ENCODE data around the gene SYNE2. TPM values are rescaled to one million over a fixed set of nuclear protein-coding genes. Genes with fewer than 3 reads are reported as not detected.
A peak's percentile ranks its signal among the peaks of the same experiment; 100 is the strongest.

Gene SYNE2
- total RNA-seq, 1 experiment from 2014 or later = 37.5 TPM

- ATAC-seq (no peak), DNase-seq (ENCODE audit: low read depth, low spot score) (no peak)
- Histone ChIP-seq H3K9me3 (ENCODE audit: control insufficient read depth, insufficient read depth, low read depth, low read length) (no peaks in the 10 kb centered on the region), H3K4me3 (ENCODE audit: low read depth in 2 of 2, low read length in 2 of 2) (no peak overlapping the region), H3K27me3 (ENCODE audit: control insufficient read depth, insufficient read depth, low read length) (no peaks in the 10 kb centered on the region), H3K36me3 (ENCODE audit: control insufficient read depth, insufficient read depth, low read length) (no peaks in the 10 kb centered on the region), H3K27ac (ENCODE audit: low read length) (peak overlapping the region; percentile 81; the same call in 1 of the 2 replicates), H3K4me1 (ENCODE audit: control insufficient read depth, insufficient read depth, low read length) (peaks cover 49% of the 10 kb centered on the region)
- ChIA-PET CTCF (no interaction called here), POLR2A (no interaction called here)
- in situ Hi-C loops (cut with HindIII; ENCODE audit: low pct_unique_long_range_greater_than_20kb, low sequenced_read_pairs) (no loop called here), intact Hi-C loops (cut with micrococcal nuclease; ENCODE audit: unreplicated experiment) (no loop called here)
- TF ChIP-seq POLR2AphosphoS5 (IDR thresholded peaks at IDR 0.05; ENCODE audit: low read depth, low read length) (no peak), CTCF (IDR thresholded peaks at IDR 0.05) (no peak), REST (IDR thresholded peaks at IDR 0.05; ENCODE audit: insufficient read depth in 1 of 2, low read depth in 2 of 2, low read length in 1 of 2) (no peak), SIN3A (IDR thresholded peaks at IDR 0.05; ENCODE audit: borderline replicate concordance, insufficient read depth, low read depth, low read length) (no peak), TCF7L2 (IDR thresholded peaks at IDR 0.05; ENCODE audit: low read depth, low read length) (no peak)
- no TSS peak for BruUV-seq (replicated peaks)
Measured at GRCh38 chr14:63891148-63891975, 38.6 kb downstream of the SYNE2 start.

- no TSS peak for BruUV-seq (replicated peaks)
- Histone ChIP-seq H3K4me1 (ENCODE audit: control insufficient read depth, insufficient read depth, low read length) (peaks cover 58% of the 10 kb centered on the region), H3K4me3 (ENCODE audit: low read depth in 2 of 2, low read length in 2 of 2) (no peak overlapping the region), H3K9me3 (ENCODE audit: control insufficient read depth, insufficient read depth, low read depth, low read length) (no peaks in the 10 kb centered on the region), H3K36me3 (ENCODE audit: control insufficient read depth, insufficient read depth, low read length) (no peaks in the 10 kb centered on the region), H3K27ac (ENCODE audit: low read length) (peak overlapping the region; percentile 81; the same call in 1 of the 2 replicates), H3K27me3 (ENCODE audit: control insufficient read depth, insufficient read depth, low read length) (no peaks in the 10 kb centered on the region)
- no peak for TF ChIP-seq CTCF (IDR thresholded peaks at IDR 0.05)
- TF ChIP-seq POLR2AphosphoS5 (IDR thresholded peaks at IDR 0.05; ENCODE audit: low read depth, low read length) = no peak
- ChIA-PET CTCF (no interaction called here), POLR2A (no interaction called here)
- DNase-seq (ENCODE audit: low read depth, low spot score) = no peak
- intact Hi-C loops (cut with micrococcal nuclease; ENCODE audit: unreplicated experiment) (no loop called here), in situ Hi-C loops (cut with HindIII; ENCODE audit: low pct_unique_long_range_greater_than_20kb, low sequenced_read_pairs) (no loop called here)
- ATAC-seq = no peak
Measured at GRCh38 chr14:63892265-63892664, 39.5 kb downstream of the SYNE2 start.

Data from Panc1 (cell line).